Stimulated activated naive CD8-positive, alpha-beta T cell treated with anti-CD3 and anti-CD28 coated beads, Interleukin-15, amount 100 ng/mL, for 72 hours (primary cell): ENCODE results near the gene CXCL1.

Experiments used
- ATAC-seq: fragments of 150-1000 bp; cut with Tn5 transposase; 2 replicates; pipeline ENCODE4 v1.10.0; 2021; ENCODE audit warnings: mild to moderate bottlenecking, moderate library complexity
- DNase-seq, 2 donors: peaks; one replicate each; pipeline ENCODE4 v3.0.0; 2021 to 2022
- H3K27ac Mint-ChIP-seq, 2 donors: one replicate each; pipeline ENCODE4 v1.8.0; 2022; ENCODE audit warnings: mild to moderate bottlenecking in 2 of 2, mixed read lengths in 2 of 2, moderate library complexity in 2 of 2
- H3K27me3 Mint-ChIP-seq: one replicate; pipeline ENCODE4 v1.8.0; 2022; ENCODE audit warnings: mixed read lengths
- H3K4me1 Mint-ChIP-seq: one replicate; pipeline ENCODE4 v1.8.0; 2022; ENCODE audit warnings: mild to moderate bottlenecking, mixed read lengths
- H3K4me3 Mint-ChIP-seq, 2 donors: one replicate each; pipeline ENCODE4 v1.8.0; 2022; ENCODE audit warnings: mild to moderate bottlenecking in 2 of 2, mixed read lengths in 2 of 2, moderate library complexity in 1 of 2
- H3K9me3 Mint-ChIP-seq, 2 donors: one replicate each; pipeline ENCODE4 v1.8.0; 2022; ENCODE audit warnings: mixed read lengths in 2 of 2

Gene CXCL1

GRCh38 chr4:73864961-73865360 lies 4.2 kb upstream of the CXCL1 start:
- DNase-seq (no peak), ATAC-seq (no peak)
- Mint-ChIP-seq H3K27me3 (peaks cover 22% of the 10 kb centered on the region), H3K9me3 (no peaks in the 10 kb centered on the region), H3K4me1 (peaks cover 16% of the 10 kb centered on the region), H3K4me3 (no peak overlapping the region), H3K27ac (no peak overlapping the region)

DNA sequence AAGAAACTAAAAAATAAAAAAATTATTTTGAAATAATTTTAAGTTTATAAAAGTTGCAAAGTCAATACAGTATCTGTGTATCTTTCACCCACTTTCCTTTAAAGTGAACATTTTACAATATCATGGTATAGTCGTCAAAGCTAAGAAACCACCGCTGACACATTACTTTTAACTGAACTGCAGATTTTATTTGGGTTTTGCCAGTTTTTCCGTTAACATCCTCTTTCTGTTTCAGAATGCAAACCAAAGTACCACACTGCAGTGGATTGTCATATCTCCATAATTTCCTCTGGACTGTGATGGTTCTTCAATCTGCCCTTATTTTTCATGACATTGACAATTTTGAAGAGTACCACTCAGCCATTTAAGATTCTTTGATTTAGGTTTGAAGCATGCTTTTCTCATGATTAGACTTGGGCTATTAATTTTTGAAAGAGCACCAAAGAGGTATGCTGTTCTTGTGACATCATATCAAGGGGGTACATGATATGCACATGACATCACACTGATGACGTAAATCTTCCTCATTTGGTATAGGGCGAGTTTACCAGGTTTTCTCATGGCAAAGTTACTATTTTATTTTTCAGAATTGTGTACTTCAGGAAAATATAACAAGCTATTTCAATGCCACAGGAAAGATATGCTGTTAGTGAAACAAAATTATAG lies 3.6 kb upstream of the CXCL1 start:
- no peak for ATAC-seq
- Mint-ChIP-seq H3K9me3 (no peaks in the 10 kb centered on the region), H3K27me3 (peaks cover 27% of the 10 kb centered on the region), H3K4me3 (no peak overlapping the region), H3K27ac (no peak overlapping the region), H3K4me1 (peaks cover 16% of the 10 kb centered on the region)
- no peak for DNase-seq

- ATAC-seq (no peak), DNase-seq (no peak)
- Mint-ChIP-seq H3K9me3 (no peaks in the 10 kb centered on the region), H3K4me1 (peaks cover 16% of the 10 kb centered on the region), H3K27me3 (peaks cover 27% of the 10 kb centered on the region), H3K4me3 (no peak overlapping the region), H3K27ac (no peak overlapping the region)
Observed at GRCh38 chr4:73866246-73866645, 2.9 kb upstream of the CXCL1 start.

GRCh38 chr4:73867783-73868182 lies 1.4 kb upstream of the CXCL1 start:
- peaks cover 16% of the 10 kb centered on the region for H3K4me1 Mint-ChIP-seq
- no peak overlapping the region for H3K27ac Mint-ChIP-seq
- no peak for ATAC-seq
- H3K4me3 Mint-ChIP-seq: no peak overlapping the region
- no peak for DNase-seq
- H3K27me3 Mint-ChIP-seq: peaks cover 27% of the 10 kb centered on the region
- peaks cover 0 to 2% of the 10 kb centered on the region in 2 donors for H3K9me3 Mint-ChIP-seq

GRCh38 chr4:73868206-73869129 lies 725 bp upstream of the CXCL1 start:
- no peak overlapping the region for H3K4me3 Mint-ChIP-seq
- ATAC-seq: peak; percentile 18
- H3K27me3 Mint-ChIP-seq: peaks cover 27% of the 10 kb centered on the region
- H3K4me1 Mint-ChIP-seq: peaks cover 16% of the 10 kb centered on the region
- H3K9me3 Mint-ChIP-seq: peaks cover 0 to 4% of the 10 kb centered on the region in 2 donors
- DNase-seq: no peak
- no peak overlapping the region for H3K27ac Mint-ChIP-seq

DNA sequence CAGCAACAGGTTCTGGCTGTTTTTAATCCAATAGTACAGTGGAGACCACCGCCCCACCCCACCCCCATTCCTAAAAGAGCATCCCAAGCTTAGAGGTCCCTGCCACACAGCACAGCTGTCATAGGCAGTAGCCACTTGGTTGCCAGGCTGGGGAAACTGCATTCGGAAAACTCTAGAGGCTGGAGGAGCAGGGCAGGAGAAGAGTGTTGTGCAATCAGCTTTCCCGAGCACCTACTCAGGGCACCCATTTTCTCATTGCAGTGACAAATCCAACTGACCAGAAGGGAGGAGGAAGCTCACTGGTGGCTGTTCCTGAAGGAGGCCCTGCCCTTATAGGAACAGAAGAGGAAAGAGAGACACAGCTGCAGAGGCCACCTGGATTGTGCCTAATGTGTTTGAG lies 1.1 kb downstream of the CXCL1 start:
- H3K4me1 Mint-ChIP-seq: peaks cover 16% of the 10 kb centered on the region
- H3K27me3 Mint-ChIP-seq: peaks cover 27% of the 10 kb centered on the region
- DNase-seq (no peak), ATAC-seq (no peak)
- peaks cover 4 to 10% of the 10 kb centered on the region in 2 donors for H3K9me3 Mint-ChIP-seq
- H3K4me3 Mint-ChIP-seq: no peak overlapping the region
- no peak overlapping the region for H3K27ac Mint-ChIP-seq

DNA sequence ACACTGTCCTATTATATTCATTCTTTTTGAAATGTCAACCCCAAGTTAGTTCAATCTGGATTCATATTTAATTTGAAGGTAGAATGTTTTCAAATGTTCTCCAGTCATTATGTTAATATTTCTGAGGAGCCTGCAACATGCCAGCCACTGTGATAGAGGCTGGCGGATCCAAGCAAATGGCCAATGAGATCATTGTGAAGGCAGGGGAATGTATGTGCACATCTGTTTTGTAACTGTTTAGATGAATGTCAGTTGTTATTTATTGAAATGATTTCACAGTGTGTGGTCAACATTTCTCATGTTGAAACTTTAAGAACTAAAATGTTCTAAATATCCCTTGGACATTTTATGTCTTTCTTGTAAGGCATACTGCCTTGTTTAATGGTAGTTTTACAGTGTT lies 1.6 kb downstream of the CXCL1 start:
- no peak overlapping the region for H3K27ac Mint-ChIP-seq
- H3K9me3 Mint-ChIP-seq: peaks cover 4 to 10% of the 10 kb centered on the region in 2 donors
- peaks cover 16% of the 10 kb centered on the region for H3K4me1 Mint-ChIP-seq
- ATAC-seq (no peak), DNase-seq (no peak)
- H3K4me3 Mint-ChIP-seq: no peak overlapping the region
- peaks cover 27% of the 10 kb centered on the region for H3K27me3 Mint-ChIP-seq

DNA sequence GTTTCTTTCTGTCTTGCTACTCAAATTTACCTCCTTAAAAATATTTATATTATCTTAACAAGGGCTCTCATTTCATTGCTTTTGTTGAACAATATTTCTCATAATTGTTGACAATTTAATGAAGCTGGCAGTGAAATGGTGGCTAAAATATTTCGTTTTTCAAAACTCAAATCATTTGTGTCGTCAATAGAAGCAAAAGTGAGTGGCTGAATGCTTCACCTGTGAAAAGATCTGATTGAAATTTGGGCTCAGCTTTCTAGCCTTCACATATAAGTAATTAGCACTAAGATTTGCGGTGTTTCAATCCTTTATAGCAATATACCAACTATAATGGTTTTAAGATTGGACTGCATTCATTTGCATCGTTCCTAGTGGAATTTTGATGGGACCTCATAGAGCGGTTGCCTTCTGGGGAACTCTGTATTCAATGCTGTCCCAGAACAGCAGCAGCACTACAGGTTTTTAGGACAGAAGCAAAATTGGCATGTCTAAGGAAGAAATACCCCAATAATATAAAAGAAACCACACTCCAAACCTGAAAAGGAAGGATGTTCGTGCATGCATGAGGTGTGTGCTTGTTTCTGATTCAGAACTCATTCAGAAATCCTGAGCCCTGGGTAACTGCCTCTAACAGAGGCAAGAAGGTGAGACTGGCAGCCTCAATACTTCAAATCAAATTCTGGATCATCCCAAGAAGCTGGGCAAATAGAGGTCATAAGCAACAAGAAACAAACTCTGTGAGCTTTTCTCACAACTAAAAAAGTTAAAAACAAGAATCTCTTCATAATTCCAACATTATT lies 2.5 kb downstream of the CXCL1 start:
- DNase-seq (no peak), ATAC-seq (no peak)
- no peak overlapping the region for H3K4me3 Mint-ChIP-seq
- no peak overlapping the region for H3K27ac Mint-ChIP-seq
- peaks cover 27% of the 10 kb centered on the region for H3K27me3 Mint-ChIP-seq
- peaks cover 4 to 10% of the 10 kb centered on the region in 2 donors for H3K9me3 Mint-ChIP-seq
- peaks cover 16% of the 10 kb centered on the region for H3K4me1 Mint-ChIP-seq

DNA sequence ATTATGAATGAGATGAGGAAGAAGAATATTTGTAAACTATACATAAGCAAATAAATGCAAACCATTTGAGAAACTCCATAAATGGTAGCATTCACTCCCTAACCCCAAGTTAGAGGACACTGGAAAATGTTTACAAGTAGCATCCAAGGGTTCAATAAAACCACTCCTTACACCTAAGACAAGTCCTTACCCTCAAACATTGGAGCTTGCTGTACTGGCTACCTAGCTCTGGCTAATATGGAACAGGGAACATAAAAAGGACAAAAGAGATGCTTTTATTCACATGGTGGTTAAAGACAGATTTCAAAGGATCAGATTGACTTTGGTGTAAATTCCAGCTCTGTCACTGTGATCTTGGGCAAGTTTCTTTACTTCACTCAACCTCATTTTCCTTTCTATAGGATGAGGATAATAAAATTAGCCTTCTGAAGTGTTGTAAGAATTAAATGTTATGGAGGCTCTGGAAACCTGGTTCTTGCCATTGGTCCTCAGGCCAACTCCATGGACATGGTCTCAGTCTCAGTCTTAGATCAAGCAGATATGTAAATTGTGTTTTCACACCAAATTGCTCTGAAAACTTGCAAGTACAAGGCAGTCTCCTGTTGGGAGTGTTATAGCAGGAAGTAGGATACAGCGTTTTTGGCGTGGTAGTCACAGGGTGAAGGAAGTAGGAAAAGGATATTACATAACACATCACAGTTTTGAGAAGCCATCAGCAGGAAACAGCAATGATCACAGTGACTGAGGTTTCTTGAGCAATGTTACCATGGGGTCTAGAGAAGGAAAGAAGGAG lies 3.3 kb downstream of the CXCL1 start:
- Mint-ChIP-seq H3K4me1 (peaks cover 16% of the 10 kb centered on the region), H3K27ac (no peak overlapping the region), H3K4me3 (no peak overlapping the region), H3K27me3 (peaks cover 33% of the 10 kb centered on the region), H3K9me3 (peaks cover 4 to 10% of the 10 kb centered on the region in 2 donors)
- DNase-seq: no peak
- ATAC-seq: no peak

GRCh38 chr4:73874386-73874785 lies 5.2 kb downstream of the CXCL1 start:
- H3K4me3 Mint-ChIP-seq: no peak overlapping the region
- DNase-seq (no peak), ATAC-seq (no peak)
- no peak overlapping the region for H3K27ac Mint-ChIP-seq
- peaks cover 18% of the 10 kb centered on the region for H3K27me3 Mint-ChIP-seq
- H3K4me1 Mint-ChIP-seq: peaks cover 3% of the 10 kb centered on the region
- H3K9me3 Mint-ChIP-seq: peaks cover 4 to 10% of the 10 kb centered on the region in 2 donors

- Mint-ChIP-seq H3K27me3 (peaks cover 7% of the 10 kb centered on the region), H3K9me3 (peaks cover 4 to 10% of the 10 kb centered on the region in 2 donors), H3K27ac (no peak overlapping the region), H3K4me3 (no peak overlapping the region), H3K4me1 (no peaks in the 10 kb centered on the region)
- no peak for ATAC-seq
- DNase-seq: no peak
Observed at GRCh38 chr4:73875401-73875800, 6.2 kb downstream of the CXCL1 start.

DNA sequence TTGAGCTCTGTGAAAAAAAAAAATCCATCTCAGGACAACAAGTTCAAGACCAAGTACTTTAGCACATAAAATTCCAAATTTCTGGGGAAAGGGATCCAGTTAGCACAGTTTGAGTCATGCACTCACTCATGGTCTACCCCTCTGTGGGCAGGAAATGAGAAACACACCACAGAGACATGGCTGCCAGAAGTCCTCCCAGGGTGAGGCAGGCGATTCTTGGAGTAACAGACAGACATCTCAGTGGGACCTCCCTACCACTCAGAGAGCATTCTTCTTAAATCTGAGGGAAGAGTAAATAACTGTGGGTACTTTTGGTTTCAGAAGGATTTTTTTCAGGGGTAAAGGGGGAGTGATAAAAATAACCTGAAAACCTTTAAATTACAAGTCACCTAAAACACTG lies 14.1 kb downstream of the CXCL1 start:
- Mint-ChIP-seq H3K4me1 (peaks cover 5% of the 10 kb centered on the region), H3K27me3 (peaks cover 8% of the 10 kb centered on the region), H3K9me3 (no peaks in the 10 kb centered on the region), H3K27ac (no peak overlapping the region), H3K4me3 (no peak overlapping the region)
- ATAC-seq: no peak
- no peak for DNase-seq

DNA sequence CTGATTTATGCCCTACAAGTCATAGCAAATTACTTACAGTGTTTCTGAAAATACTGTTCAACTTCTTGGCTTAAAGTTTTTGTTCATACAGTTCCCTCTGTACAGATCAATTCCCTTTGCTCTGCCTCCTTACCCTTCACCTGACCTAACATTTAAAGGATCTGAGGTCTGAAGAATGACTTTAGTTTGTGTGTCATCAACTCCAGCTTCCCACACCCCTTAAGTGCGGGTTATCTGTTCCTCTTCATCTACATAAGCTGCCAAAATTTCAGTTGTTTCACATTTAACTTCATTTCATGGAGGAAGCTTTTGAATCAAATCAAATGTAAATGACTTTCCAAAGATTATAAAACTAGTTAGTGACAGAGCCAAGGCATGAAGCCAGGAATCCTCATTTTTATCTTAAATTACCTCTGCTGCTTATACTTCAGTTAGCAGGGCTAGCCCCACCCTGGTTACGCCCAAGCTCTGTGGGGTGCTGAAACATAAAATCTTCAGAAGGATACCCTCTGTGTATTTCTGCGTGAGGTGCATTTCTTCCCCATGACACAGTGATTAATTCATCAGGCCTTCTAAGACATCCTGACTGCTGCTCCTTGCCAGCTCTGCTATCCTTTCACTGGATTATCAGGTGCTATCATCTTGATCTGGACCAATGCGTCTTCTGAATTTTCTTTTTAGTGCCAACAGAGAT lies 16.5 kb downstream of the CXCL1 start:
- H3K27ac Mint-ChIP-seq: no peak overlapping the region
- DNase-seq (no peak), ATAC-seq (no peak)
- no peak overlapping the region for H3K4me3 Mint-ChIP-seq
- H3K27me3 Mint-ChIP-seq: peaks cover 8% of the 10 kb centered on the region
- H3K9me3 Mint-ChIP-seq: no peaks in the 10 kb centered on the region
- H3K4me1 Mint-ChIP-seq: peaks cover 5% of the 10 kb centered on the region

- H3K27ac Mint-ChIP-seq: no peak overlapping the region
- no peak for ATAC-seq
Observed at GRCh38 chr4:73891326-73891725, 22.1 kb downstream of the CXCL1 start.

More at GRCh38 chr4:73891326-73891725, 22.1 kb downstream of the CXCL1 start:
- Mint-ChIP-seq H3K9me3 (no peaks in the 10 kb centered on the region), H3K4me1 (no peaks in the 10 kb centered on the region), H3K4me3 (no peak overlapping the region), H3K27me3 (no peaks in the 10 kb centered on the region)
- DNase-seq: no peak
